Activated T-cell treated with anti-CD3 and anti-CD28 coated beads, Interleukin-2, amount 50 U/mL, for 1 hour (primary cell): ENCODE results near the gene ILF3.
"Not testable (repeated sequence)": the region's sequence is repeated elsewhere in the genome, so short reads cannot be mapped to it uniquely, and the experiment has no call there.

Experiments used
- DNase-seq: peaks from one replicate; pipeline ENCODE4 v3.0.0-alpha.2; 2020

Gene ILF3

GRCh38 chr19:10643172-10643967 is 10.8 kb upstream of the ILF3 start:
- DNase-seq: no peak

GRCh38 chr19:10643968-10644259 is 10.2 kb upstream of the ILF3 start:
- DNase-seq: no peak

GRCh38 chr19:10644260-10645007 is 9.7 kb upstream of the ILF3 start:
- peak; percentile 89 for DNase-seq

- no peak for DNase-seq
Observed at GRCh38 chr19:10646456-10647159, 7.5 kb upstream of the ILF3 start.

GRCh38 chr19:10648360-10648759 is 5.8 kb upstream of the ILF3 start:
- DNase-seq: no peak

- DNase-seq: no peak
Observed at GRCh38 chr19:10651851-10652250, 2.3 kb upstream of the ILF3 start.

- DNase-seq: no peak
Observed at GRCh38 chr19:10653482-10653731, 739 bp upstream of the ILF3 start.

- DNase-seq: no peak
Observed at GRCh38 chr19:10654610-10655456, 687 bp downstream of the ILF3 start.

- no peak for DNase-seq
Observed at GRCh38 chr19:10655457-10656312, 1.5 kb downstream of the ILF3 start.

- DNase-seq: no peak
Observed at GRCh38 chr19:10660346-10660745, 6.2 kb downstream of the ILF3 start.

- DNase-seq: no peak
Observed at GRCh38 chr19:10661946-10662345, 7.8 kb downstream of the ILF3 start.

- DNase-seq: no peak
Observed at GRCh38 chr19:10662384-10663251, 8.5 kb downstream of the ILF3 start.

- DNase-seq: not testable (repeated sequence)
Observed at GRCh38 chr19:10663252-10663563, 9.1 kb downstream of the ILF3 start.

GRCh38 chr19:10667867-10668266 is 13.7 kb downstream of the ILF3 start:
- DNase-seq: no peak

- no peak for DNase-seq
Observed at GRCh38 chr19:10669246-10669645, 15.1 kb downstream of the ILF3 start.

- DNase-seq: no peak
Observed at GRCh38 chr19:10670182-10670581, 16.0 kb downstream of the ILF3 start.

- no peak for DNase-seq
Observed at GRCh38 chr19:10670876-10671804, 17.0 kb downstream of the ILF3 start.

GRCh38 chr19:10671922-10672321 is 17.8 kb downstream of the ILF3 start:
- not testable (repeated sequence) for DNase-seq

- DNase-seq: not testable (repeated sequence)
Observed at GRCh38 chr19:10675214-10675613, 21.1 kb downstream of the ILF3 start.

GRCh38 chr19:10677751-10678150 is 23.6 kb downstream of the ILF3 start:
- DNase-seq: no peak
